ENCODE data around the gene AVL9. TPM values are rescaled to one million over a fixed set of nuclear protein-coding genes. Genes with fewer than 3 reads are reported as not detected.

The AVL9 gene
- total and polyA plus RNA-seq, 4 donors, result 9.7 to 52.5 (median 35.3) TPM

DNA sequence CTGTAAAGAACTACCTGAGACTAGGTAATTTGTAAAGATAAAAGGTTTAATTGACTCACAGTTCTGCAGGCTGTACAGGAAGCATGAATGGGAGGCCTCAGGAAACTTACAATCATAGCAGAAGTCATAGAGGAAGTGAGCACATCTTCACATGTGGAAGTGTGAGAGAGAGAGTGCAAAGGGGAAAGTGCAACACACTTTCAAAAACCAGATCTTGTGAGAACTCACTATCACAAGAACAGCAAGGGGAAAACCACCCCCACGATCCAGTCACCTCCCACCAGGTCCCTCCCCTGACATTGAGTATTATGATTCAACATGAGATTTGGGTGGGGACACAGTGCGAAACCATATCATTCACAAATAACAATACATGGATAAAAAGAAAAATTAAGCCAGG, 24.5 kb downstream of the AVL9 start:
- DNase-seq, result no peak
- peaks cover 0 to 13% (median 0%) of the 10 kb centered on the region in 5 donors for H3K4me1 ChIP-seq (ENCODE audit: control insufficient read depth in 5 of 5, insufficient read depth in 5 of 5, low read length in 5 of 5)
- no peak for ATAC-seq (ENCODE audit: insufficient read depth, low FRiP score)
- H3K4me3 ChIP-seq, result no peak overlapping the region
- H3K27me3 ChIP-seq (ENCODE audit: control insufficient read depth in 3 of 3, insufficient read depth in 3 of 3, low read length in 2 of 3), result no peaks in the 10 kb centered on the region
- H3K9ac ChIP-seq (ENCODE audit: insufficient read depth in 1 of 2, low read length in 2 of 2), result no peak overlapping the region
- no peak overlapping the region for H3K27ac ChIP-seq (ENCODE audit: low read depth in 1 of 2, low read length in 1 of 2)
- TF ChIP-seq, protein P1, sequence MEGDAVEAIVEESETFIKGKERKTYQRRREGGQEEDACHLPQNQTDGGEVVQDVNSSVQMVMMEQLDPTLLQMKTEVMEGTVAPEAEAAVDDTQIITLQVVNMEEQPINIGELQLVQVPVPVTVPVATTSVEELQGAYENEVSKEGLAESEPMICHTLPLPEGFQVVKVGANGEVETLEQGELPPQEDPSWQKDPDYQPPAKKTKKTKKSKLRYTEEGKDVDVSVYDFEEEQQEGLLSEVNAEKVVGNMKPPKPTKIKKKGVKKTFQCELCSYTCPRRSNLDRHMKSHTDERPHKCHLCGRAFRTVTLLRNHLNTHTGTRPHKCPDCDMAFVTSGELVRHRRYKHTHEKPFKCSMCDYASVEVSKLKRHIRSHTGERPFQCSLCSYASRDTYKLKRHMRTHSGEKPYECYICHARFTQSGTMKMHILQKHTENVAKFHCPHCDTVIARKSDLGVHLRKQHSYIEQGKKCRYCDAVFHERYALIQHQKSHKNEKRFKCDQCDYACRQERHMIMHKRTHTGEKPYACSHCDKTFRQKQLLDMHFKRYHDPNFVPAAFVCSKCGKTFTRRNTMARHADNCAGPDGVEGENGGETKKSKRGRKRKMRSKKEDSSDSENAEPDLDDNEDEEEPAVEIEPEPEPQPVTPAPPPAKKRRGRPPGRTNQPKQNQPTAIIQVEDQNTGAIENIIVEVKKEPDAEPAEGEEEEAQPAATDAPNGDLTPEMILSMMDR (IDR thresholded peaks at IDR 0.05; ENCODE audit: control extremely low read depth, extremely low read depth), result no peak
- peaks cover 0 to 20% (median 1%) of the 10 kb centered on the region in 4 donors for H3K9me3 ChIP-seq (ENCODE audit: control insufficient read depth in 4 of 4, insufficient read depth in 3 of 4, low read length in 3 of 4)
- peaks cover 0 to 2% (median under 1%) of the 10 kb centered on the region in 4 donors for H3K36me3 ChIP-seq (ENCODE audit: control insufficient read depth in 4 of 4, insufficient read depth in 4 of 4, low read length in 4 of 4)
- 78 to 95% methylated on average over 2 of the region's 2 CpGs for WGBS, 2 donors

DNA sequence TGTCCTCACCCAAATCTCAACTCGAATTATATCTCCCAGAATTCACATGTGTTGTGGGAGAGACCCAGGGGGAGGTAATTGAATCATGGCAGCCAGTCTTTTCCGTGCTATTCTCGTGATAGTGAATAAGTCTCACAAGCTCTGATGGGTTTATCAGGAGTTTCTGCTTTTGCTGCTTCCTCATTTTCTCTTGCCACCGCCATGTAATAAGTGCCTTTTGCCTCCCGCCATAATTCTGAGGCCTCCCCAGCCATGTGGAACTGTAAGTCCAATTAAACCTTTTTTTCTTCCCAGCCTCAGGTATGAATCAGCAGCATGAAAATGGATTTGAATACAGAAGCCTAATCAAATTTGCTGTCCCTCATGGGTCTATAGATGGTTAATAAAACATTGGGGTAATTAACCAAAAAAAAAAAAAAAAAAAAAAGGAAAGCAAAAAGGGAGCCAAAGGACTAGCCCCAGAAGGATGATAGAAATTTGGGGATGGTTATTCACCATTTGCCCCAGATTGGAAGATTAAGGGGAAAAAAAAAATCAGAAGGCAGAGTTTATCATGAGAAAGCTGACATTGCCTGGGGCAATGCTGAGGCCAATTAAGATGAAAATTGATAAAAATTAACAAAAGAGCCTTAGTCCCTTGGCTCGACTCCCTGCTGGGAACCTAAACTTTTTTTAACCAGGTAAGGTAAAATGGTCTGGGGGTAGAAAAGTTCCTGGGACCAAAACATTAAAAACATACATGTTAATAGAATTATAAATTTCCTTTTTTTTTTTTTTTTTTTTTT, 27.6 kb downstream of the AVL9 start:
- no peaks in the 10 kb centered on the region for H3K27me3 ChIP-seq (ENCODE audit: control insufficient read depth in 3 of 3, insufficient read depth in 3 of 3, low read length in 2 of 3)
- peaks cover 0 to 17% (median 1%) of the 10 kb centered on the region in 4 donors for H3K9me3 ChIP-seq (ENCODE audit: control insufficient read depth in 4 of 4, insufficient read depth in 3 of 4, low read length in 3 of 4)
- no peak overlapping the region for H3K4me3 ChIP-seq
- peaks cover 0 to 10% (median 0%) of the 10 kb centered on the region in 5 donors for H3K4me1 ChIP-seq (ENCODE audit: control insufficient read depth in 5 of 5, insufficient read depth in 5 of 5, low read length in 5 of 5)
- H3K36me3 ChIP-seq (ENCODE audit: control insufficient read depth in 4 of 4, insufficient read depth in 4 of 4, low read length in 4 of 4), result peaks cover 0 to 2% (median under 1%) of the 10 kb centered on the region in 4 donors
- 97 to 99% methylated on average over 6 of the region's 6 CpGs for WGBS, 2 donors
- no peak for DNase-seq
- TF ChIP-seq, protein P1 (IDR thresholded peaks at IDR 0.05; ENCODE audit: control extremely low read depth, extremely low read depth), result no peak
- no peak for ATAC-seq (ENCODE audit: insufficient read depth, low FRiP score)
- H3K9ac ChIP-seq (ENCODE audit: insufficient read depth in 1 of 2, low read length in 2 of 2), result no peak overlapping the region
- no peak overlapping the region for H3K27ac ChIP-seq (ENCODE audit: low read depth in 1 of 2, low read length in 1 of 2)

DNA sequence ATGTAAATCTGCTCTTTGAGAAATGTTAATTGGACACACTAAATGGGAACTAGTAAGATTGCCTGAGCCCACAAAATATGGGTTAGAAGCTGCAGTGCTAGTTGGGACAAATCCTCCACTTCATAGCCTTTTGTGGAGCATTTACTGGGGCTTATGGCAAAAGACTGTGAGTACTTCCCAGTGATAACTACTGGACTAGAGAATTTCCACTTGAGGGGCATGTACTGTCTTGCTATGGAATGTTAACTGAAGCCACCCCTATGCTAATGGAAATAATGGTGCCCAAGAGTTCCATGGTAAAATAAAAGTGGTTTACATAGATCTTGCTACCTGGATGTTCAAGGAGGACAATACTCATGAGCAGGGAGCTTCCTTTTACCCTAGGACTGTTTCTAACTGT, 29.3 kb downstream of the AVL9 start:
- peaks cover 0 to 2% (median under 1%) of the 10 kb centered on the region in 4 donors for H3K36me3 ChIP-seq (ENCODE audit: control insufficient read depth in 4 of 4, insufficient read depth in 4 of 4, low read length in 4 of 4)
- no peak overlapping the region for H3K4me3 ChIP-seq
- no peak overlapping the region for H3K27ac ChIP-seq (ENCODE audit: low read depth in 1 of 2, low read length in 1 of 2)
- H3K27me3 ChIP-seq (ENCODE audit: control insufficient read depth in 3 of 3, insufficient read depth in 3 of 3, low read length in 2 of 3), result no peaks in the 10 kb centered on the region
- H3K9ac ChIP-seq (ENCODE audit: insufficient read depth in 1 of 2, low read length in 2 of 2), result no peak overlapping the region
- TF ChIP-seq, protein P1 (IDR thresholded peaks at IDR 0.05; ENCODE audit: control extremely low read depth, extremely low read depth), result no peak
- H3K9me3 ChIP-seq (ENCODE audit: control insufficient read depth in 4 of 4, insufficient read depth in 3 of 4, low read length in 3 of 4), result peaks cover 0 to 16% (median 1%) of the 10 kb centered on the region in 4 donors
- no peak for ATAC-seq (ENCODE audit: insufficient read depth, low FRiP score)
- DNase-seq, result no peak
- H3K4me1 ChIP-seq (ENCODE audit: control insufficient read depth in 5 of 5, insufficient read depth in 5 of 5, low read length in 5 of 5), result peaks cover 0 to 10% (median 0%) of the 10 kb centered on the region in 5 donors

Measured in lung (tissue), 12 donors.